Measurements from ENCODE around the gene CUTA.

The CUTA gene

GRCh38 chr6:33417903-33418689, at the start of gene CUTA:
TSS of gene CUTA (minus strand) at chr6:33418107. CDS start at chr6:33418000, 107 bp downstream.
- peak; percentile 99 for DNase-seq

- DNase-seq, result no peak
These were observed 49.2 kb upstream of the CUTA start for GRCh38 chr6:33467091-33467490.

GRCh38 chr6:33466075-33466735, 48.3 kb upstream of the CUTA start:
- no peak for DNase-seq

- no peak for DNase-seq
These were observed 41.3 kb upstream of the CUTA start for GRCh38 chr6:33459226-33459625.

- DNase-seq, result no peak
These were observed 40.8 kb upstream of the CUTA start for GRCh38 chr6:33458676-33459075.

- no peak for DNase-seq
These were observed 38.2 kb upstream of the CUTA start for GRCh38 chr6:33456156-33456555.

GRCh38 chr6:33455051-33455450, 37.1 kb upstream of the CUTA start:
- no peak for DNase-seq

GRCh38 chr6:33454009-33454946, 36.4 kb upstream of the CUTA start, which contains the start of gene ZBTB9:
TSS of gene ZBTB9 (plus strand) at chr6:33454576. CDS start at chr6:33455101, 525 bp downstream.
- peak; percentile 95 for DNase-seq

GRCh38 chr6:33453393-33454008, 35.6 kb upstream of the CUTA start:
- DNase-seq, result peak in 1 of 2 experiments; percentile 26

GRCh38 chr6:33452496-33452895, 34.6 kb upstream of the CUTA start:
- no peak for DNase-seq

GRCh38 chr6:33451606-33452005, 33.7 kb upstream of the CUTA start:
- no peak for DNase-seq

GRCh38 chr6:33450434-33450833, 32.5 kb upstream of the CUTA start:
- DNase-seq, result peak in 1 of 2 experiments; percentile 17

GRCh38 chr6:33446356-33446755, 28.4 kb upstream of the CUTA start:
- no peak for DNase-seq

GRCh38 chr6:33445119-33445603, 27.3 kb upstream of the CUTA start:
- DNase-seq, result no peak

- DNase-seq, result no peak
These were observed 26.0 kb upstream of the CUTA start for GRCh38 chr6:33443619-33444504.

GRCh38 chr6:33443025-33443424, 25.1 kb upstream of the CUTA start:
- no peak for DNase-seq

GRCh38 chr6:33442283-33442682, 24.4 kb upstream of the CUTA start:
- no peak for DNase-seq

- DNase-seq, result no peak
These were observed 23.6 kb upstream of the CUTA start for GRCh38 chr6:33441457-33441856.

- DNase-seq, result no peak
These were observed 22.9 kb upstream of the CUTA start for GRCh38 chr6:33440649-33441309.

GRCh38 chr6:33439956-33440648, 22.2 kb upstream of the CUTA start:
- no peak for DNase-seq

Measured in Kasumi-1 (cell line).